ENCODE results near the gene MAN1C1. TPM values are rescaled to one million over a fixed set of nuclear protein-coding genes. Genes with fewer than 3 reads are reported as not detected.

Gene MAN1C1
- total and polyA plus RNA-seq, 2 donors (not counting 3 experiments of a cell fraction or from before 2014, with no cell fraction given), result 1.5 to 4.0 TPM

GRCh38 chr1:25680701-25681100 is 64.1 kb downstream of the MAN1C1 start:
- H4K20me1 ChIP-seq (replicated peaks; ENCODE audit: control insufficient read depth, extremely low read depth, insufficient read depth, low read length), result no peaks in the 10 kb centered on the region
- H3K36me3 ChIP-seq (ENCODE audit: control insufficient read depth in 2 of 2, extremely low read depth in 1 of 2, insufficient read depth in 2 of 2, low read length in 2 of 2), result no peaks in the 10 kb centered on the region
- no TSS peak for BruUV-seq (replicated peaks)
- H3K9me1 ChIP-seq (replicated peaks; ENCODE audit: control insufficient read depth, extremely low read depth, insufficient read depth, low read length), result no peaks in the 10 kb centered on the region
- H3K79me2 ChIP-seq (ENCODE audit: control insufficient read depth, insufficient read depth, low read length), result no peaks in the 10 kb centered on the region
- H3K9me3 ChIP-seq (replicated peaks; ENCODE audit: control insufficient read depth, insufficient read depth, low read length), result no peaks in the 10 kb centered on the region
- dilution Hi-C loops (cut with MboI; ENCODE audit: extremely low pct_ligation_motif_present, low sequenced_read_pairs) (no loop called here), intact Hi-C loops (cut with micrococcal nuclease) (no loop called here)
- TF ChIP-seq CTCF (IDR thresholded peaks at IDR 0.05; ENCODE audit: extremely low read depth in 1 of 2, insufficient read depth in 1 of 2, low read depth in 1 of 2, low read length in 2 of 2), result no peak
- TF ChIP-seq POLR2AphosphoS5 (IDR thresholded peaks at IDR 0.05; ENCODE audit: insufficient read depth, low read depth, low read length), result no peak
- TF ChIP-seq GATA2 (IDR thresholded peaks at IDR 0.05; ENCODE audit: insufficient read depth, insufficient read length, low read depth, low read length), result no peak
- TF ChIP-seq POLR2A (IDR thresholded peaks at IDR 0.05; ENCODE audit: low read depth, low read length), result no peak
- TF ChIP-seq MAX (IDR thresholded peaks at IDR 0.05; ENCODE audit: insufficient read depth, insufficient read length), result no peak
- TF ChIP-seq FOS (IDR thresholded peaks at IDR 0.05; ENCODE audit: borderline replicate concordance, insufficient read depth, low read length), result no peak
- DNase-seq (ENCODE audit: low read depth, low spot score) (no peak), FAIRE-seq (no peak)
- H2AFZ ChIP-seq (ENCODE audit: low read depth, low read length), result no peak overlapping the region
- H3K4me1 ChIP-seq (ENCODE audit: control insufficient read depth, extremely low read depth, insufficient read depth, low read length), result no peaks in the 10 kb centered on the region
- POLR2A ChIA-PET, result no interaction called here
- no peak overlapping the region for H3K4me3 ChIP-seq (replicated peaks in 1 of 3; ENCODE audit: insufficient read depth in 1 of 3, low read depth in 1 of 3, low read length in 3 of 3)
- no peak overlapping the region for H3K4me2 ChIP-seq (ENCODE audit: insufficient read depth, low read length)
- CTCF ChIA-PET, result no interaction called here
- peaks cover 9 to 13% of the 10 kb centered on the region in 2 experiments for H3K27me3 ChIP-seq (ENCODE audit: control insufficient read depth in 2 of 2, insufficient read depth in 2 of 2, low read length in 2 of 2)
- no peak overlapping the region for H3K27ac ChIP-seq (ENCODE audit: insufficient read depth, low read depth, low read length)
- H3K9ac ChIP-seq (replicated peaks; ENCODE audit: extremely low read depth, insufficient read depth, low read length), result no peak overlapping the region

All from endothelial cell of umbilical vein (primary cell).